Glutamatergic neuron (in vitro differentiated cells): ENCODE results near the gene PODXL2. TPM values are rescaled to one million over a fixed set of nuclear protein-coding genes. Genes with fewer than 3 reads are reported as not detected.

Source experiments
- DNase-seq: peaks from one replicate; pipeline ENCODE4 v3.0.0; 2022
- H3K27ac Mint-ChIP-seq: one replicate; pipeline ENCODE4 v1.8.0; 2020; ENCODE audit warnings: mild to moderate bottlenecking, mixed read lengths, inconsistent platforms; ENCODE audit not compliant: unreplicated experiment
- H3K27me3 Mint-ChIP-seq: one replicate; pipeline ENCODE4 v1.8.0; 2020; ENCODE audit warnings: mild to moderate bottlenecking, moderate library complexity, mixed read lengths, inconsistent platforms; ENCODE audit not compliant: unreplicated experiment
- H3K36me3 Mint-ChIP-seq: one replicate; pipeline ENCODE4 v1.8.0; 2020; ENCODE audit warnings: mild to moderate bottlenecking, mixed read lengths, inconsistent platforms; ENCODE audit not compliant: unreplicated experiment
- H3K4me1 Mint-ChIP-seq: one replicate; pipeline ENCODE4 v1.8.0; 2020; ENCODE audit warnings: mild to moderate bottlenecking, low read depth, mixed read lengths, inconsistent platforms; ENCODE audit not compliant: unreplicated experiment
- H3K4me3 Mint-ChIP-seq: one replicate; pipeline ENCODE4 v1.8.0; 2020; ENCODE audit warnings: mild to moderate bottlenecking, mixed read lengths, inconsistent platforms; ENCODE audit not compliant: unreplicated experiment
- H3K9me3 Mint-ChIP-seq: one replicate; pipeline ENCODE4 v1.8.0; 2020; ENCODE audit warnings: mild to moderate bottlenecking, moderate library complexity, mixed read lengths, inconsistent platforms; ENCODE audit not compliant: unreplicated experiment
- total RNA-seq: library from RNA; stranded (reverse); fragmentation: NEBNext Ultra II Directional; extraction: Animal tissue kit (Norgen Biotek cat#: 25700); gene quantifications from one replicate; pipeline ENCODE4 v1.2.1, GENCODE V29; 2021; ENCODE audit not compliant: unreplicated experiment
- TF ChIP-seq, protein P1 (sequence below): fragments of 200-600 bp; sonication (generic); IDR thresholded peaks from one replicate; pipeline ENCODE4 v1.5.0; 2021; ENCODE audit not compliant: partially characterized antibody, unreplicated experiment

The PODXL2 gene
- total RNA-seq, 1 donor from 2014 or later = 139 TPM

- DNase-seq = no peak
These were observed 34.2 kb downstream of the PODXL2 start for GRCh38 chr3:127663151-127663550.

GRCh38 chr3:127665165-127665564 lies 36.2 kb downstream of the PODXL2 start:
- Mint-ChIP-seq H3K4me3 (no peak overlapping the region), H3K27ac (no peak overlapping the region), H3K27me3 (peaks cover 6% of the 10 kb centered on the region), H3K36me3 (peaks cover 15% of the 10 kb centered on the region), H3K9me3 (peaks cover 1% of the 10 kb centered on the region), H3K4me1 (peaks cover 10% of the 10 kb centered on the region)
- no peak for DNase-seq
- TF ChIP-seq, protein P1, sequence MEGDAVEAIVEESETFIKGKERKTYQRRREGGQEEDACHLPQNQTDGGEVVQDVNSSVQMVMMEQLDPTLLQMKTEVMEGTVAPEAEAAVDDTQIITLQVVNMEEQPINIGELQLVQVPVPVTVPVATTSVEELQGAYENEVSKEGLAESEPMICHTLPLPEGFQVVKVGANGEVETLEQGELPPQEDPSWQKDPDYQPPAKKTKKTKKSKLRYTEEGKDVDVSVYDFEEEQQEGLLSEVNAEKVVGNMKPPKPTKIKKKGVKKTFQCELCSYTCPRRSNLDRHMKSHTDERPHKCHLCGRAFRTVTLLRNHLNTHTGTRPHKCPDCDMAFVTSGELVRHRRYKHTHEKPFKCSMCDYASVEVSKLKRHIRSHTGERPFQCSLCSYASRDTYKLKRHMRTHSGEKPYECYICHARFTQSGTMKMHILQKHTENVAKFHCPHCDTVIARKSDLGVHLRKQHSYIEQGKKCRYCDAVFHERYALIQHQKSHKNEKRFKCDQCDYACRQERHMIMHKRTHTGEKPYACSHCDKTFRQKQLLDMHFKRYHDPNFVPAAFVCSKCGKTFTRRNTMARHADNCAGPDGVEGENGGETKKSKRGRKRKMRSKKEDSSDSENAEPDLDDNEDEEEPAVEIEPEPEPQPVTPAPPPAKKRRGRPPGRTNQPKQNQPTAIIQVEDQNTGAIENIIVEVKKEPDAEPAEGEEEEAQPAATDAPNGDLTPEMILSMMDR = no peak

More at GRCh38 chr3:127663151-127663550, 34.2 kb downstream of the PODXL2 start:
- TF ChIP-seq, protein P1 = no peak
- H3K27me3 Mint-ChIP-seq = no peaks in the 10 kb centered on the region
- H3K36me3 Mint-ChIP-seq = peaks cover 16% of the 10 kb centered on the region
- no peak overlapping the region for H3K4me3 Mint-ChIP-seq
- H3K27ac Mint-ChIP-seq = no peak overlapping the region
- peaks cover 3% of the 10 kb centered on the region for H3K9me3 Mint-ChIP-seq
- peaks cover 10% of the 10 kb centered on the region for H3K4me1 Mint-ChIP-seq

- DNase-seq = no peak
- H3K9me3 Mint-ChIP-seq = peaks cover 1% of the 10 kb centered on the region
- H3K27me3 Mint-ChIP-seq = peaks cover 6% of the 10 kb centered on the region
- no peak overlapping the region for H3K27ac Mint-ChIP-seq
- peaks cover 12% of the 10 kb centered on the region for H3K36me3 Mint-ChIP-seq
- H3K4me1 Mint-ChIP-seq = peaks cover 8% of the 10 kb centered on the region
- TF ChIP-seq, protein P1 = no peak
- no peak overlapping the region for H3K4me3 Mint-ChIP-seq
These were observed 36.6 kb downstream of the PODXL2 start for GRCh38 chr3:127665586-127665985.

- Mint-ChIP-seq H3K4me1 (peaks cover 8% of the 10 kb centered on the region), H3K4me3 (no peak overlapping the region), H3K36me3 (peaks cover 12% of the 10 kb centered on the region), H3K27me3 (peaks cover 9% of the 10 kb centered on the region), H3K27ac (no peak overlapping the region), H3K9me3 (peaks cover 3% of the 10 kb centered on the region)
- TF ChIP-seq, protein P1 = no peak
- DNase-seq = no peak
These were observed 37.7 kb downstream of the PODXL2 start for GRCh38 chr3:127666676-127667075.

DNA sequence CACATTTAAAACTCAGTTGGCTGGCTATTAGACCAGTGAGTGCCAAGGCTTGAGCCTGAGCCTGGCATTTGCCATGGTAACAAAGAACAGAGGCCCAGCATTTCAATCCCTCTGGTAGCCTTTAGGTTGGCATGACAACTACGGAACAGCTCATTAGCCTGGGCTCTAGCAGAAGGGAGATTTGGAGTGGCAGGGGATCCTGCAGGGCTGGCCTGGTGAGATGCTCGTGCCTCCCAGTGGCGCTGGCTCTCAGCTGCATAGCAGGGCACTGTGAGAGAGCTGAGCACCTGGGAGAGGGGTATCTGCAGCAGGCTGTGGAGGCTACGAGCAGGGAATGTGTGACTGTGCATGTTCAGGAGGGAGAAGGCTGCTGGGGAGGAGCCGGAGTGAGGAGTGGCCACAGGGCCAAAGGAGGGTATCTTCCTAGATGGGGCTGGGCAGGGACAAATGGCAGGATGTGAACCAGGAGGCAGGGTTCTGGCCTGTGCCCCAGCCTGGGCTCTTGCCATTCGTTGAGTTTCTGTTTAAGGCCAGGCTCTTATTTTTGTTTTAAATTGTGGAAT lies 38.2 kb downstream of the PODXL2 start:
- Mint-ChIP-seq H3K4me3 (no peak overlapping the region), H3K27me3 (peaks cover 10% of the 10 kb centered on the region), H3K4me1 (peaks cover 8% of the 10 kb centered on the region), H3K9me3 (peaks cover 5% of the 10 kb centered on the region), H3K36me3 (peaks cover 12% of the 10 kb centered on the region), H3K27ac (peak overlapping the region; percentile 23)
- TF ChIP-seq, protein P1 = no peak
- DNase-seq = peak; percentile 18
